CD4-positive, alpha-beta T cell (primary cell): ENCODE measurements around the gene CFAP61. TPM values are rescaled to one million over a fixed set of nuclear protein-coding genes. Genes with fewer than 3 reads are reported as not detected.
"Not testable (repeated sequence)": the region's sequence is repeated elsewhere in the genome, so short reads cannot be mapped to it uniquely, and the experiment has no call there.

Source experiments
- ATAC-seq: fragments of 200-7000 bp; cut with Tn5 transposase; one replicate; pipeline ENCODE4 v1.10.0; 2022; ENCODE audit warnings: mild to moderate bottlenecking; ENCODE audit not compliant: poor library complexity
- CTCF ChIA-PET: fragments of 350-600 bp; sonication (Branson Sonifier 250); formaldehyde crosslinking; loops from one replicate; lab custom pipeline; 2021; ENCODE audit warnings: antibody characterized with exemption, inconsistent platforms; lab: Charles Lee
- POLR2A ChIA-PET: fragments of 350-600 bp; sonication (Branson Sonifier 250); formaldehyde crosslinking; loops from one replicate; lab custom pipeline; 2021; ENCODE audit warnings: antibody characterized with exemption, inconsistent platforms; lab: Charles Lee
- DNase-seq, 14 experiments: peaks; one replicate each; pipeline ENCODE4 v3.0.0-alpha.2; 2013 to 2020; ENCODE audit warnings: mixed read lengths in 2 of 14
- H3K27ac ChIP-seq, 2 donors: one replicate each; pipeline versions ENCODE4 v1.5.1 to v1.7.0; 2013; ENCODE audit warnings: low read length in 2 of 2, low read depth in 1 of 2, mild to moderate bottlenecking in 1 of 2
- H3K27me3 ChIP-seq, 2 experiments: 1 replicate in 1 of 2; 2 replicates in 1 of 2; pipeline versions ENCODE4 v1.6.1 to v1.7.0; 2013; ENCODE audit warnings: low read length in 2 of 2, control low read depth in 1 of 2, mild to moderate bottlenecking in 1 of 2, moderate library complexity in 1 of 2; ENCODE audit not compliant: insufficient read depth in 2 of 2, control insufficient read depth in 1 of 2
- H3K36me3 ChIP-seq: one replicate; pipeline ENCODE4 v1.6.1; 2013; ENCODE audit warnings: low read length, control low read depth; ENCODE audit not compliant: insufficient read depth
- H3K4me1 ChIP-seq: one replicate; pipeline ENCODE4 v1.6.1; 2013; ENCODE audit warnings: low read length, control low read depth; ENCODE audit not compliant: insufficient read depth
- H3K4me3 ChIP-seq: one replicate; pipeline ENCODE4 v1.5.1; 2013; ENCODE audit warnings: mild to moderate bottlenecking, low read length, moderate library complexity
- H3K9me3 ChIP-seq, 2 experiments: 1 replicate in 1 of 2; 2 replicates in 1 of 2; pipeline versions ENCODE4 v1.6.1 to v1.7.0; 2013; ENCODE audit warnings: low read length in 2 of 2, mild to moderate bottlenecking in 2 of 2, control low read depth in 1 of 2, moderate library complexity in 1 of 2; ENCODE audit not compliant: control insufficient read depth in 1 of 2, insufficient read depth in 1 of 2
- H3K27ac Mint-ChIP-seq: one replicate; pipeline ENCODE4 v1.8.0; 2020; ENCODE audit warnings: mixed read lengths
- H3K27me3 Mint-ChIP-seq: one replicate; pipeline ENCODE4 v1.8.0; 2021; ENCODE audit warnings: mixed read lengths
- H3K36me3 Mint-ChIP-seq: one replicate; pipeline ENCODE4 v1.8.0; 2021; ENCODE audit warnings: low read depth, mixed read lengths
- H3K4me1 Mint-ChIP-seq: one replicate; pipeline ENCODE4 v1.8.0; 2021; ENCODE audit warnings: low read depth, mixed read lengths
- H3K4me3 Mint-ChIP-seq: one replicate; pipeline ENCODE4 v1.8.0; 2020; ENCODE audit warnings: mild to moderate bottlenecking, mixed read lengths
- H3K9me3 Mint-ChIP-seq: one replicate; pipeline ENCODE4 v1.8.0; 2020; ENCODE audit warnings: mixed read lengths
- CTCF ChIP-seq: fragments of 200-600 bp; IDR thresholded peaks from one replicate; pipeline ENCODE4 v1.8.0; 2022; ENCODE audit warnings: antibody characterized with exemption, mild to moderate bottlenecking
- intact Hi-C, 2 experiments: fragments of 100-400 bp; cut with DNase I in 1 of 2; cut with micrococcal nuclease in 1 of 2; formaldehyde crosslinking; loops; one replicate each; pipeline versions ENCODE4 v1.15.1 to v1.9.0; 2023 to 2025; cut with DNase I, micrococcal nuclease
- total RNA-seq, 174 experiments: library from RNA in 2 of 174; stranded (reverse) in 2 of 174; gene quantifications; one replicate each; pipeline ENCODE4 v1.2.3 and lab custom pipeline; 2021 to 2026

CFAP61 gene
- total RNA-seq, 2 experiments from 2014 or later: not detected

GRCh38 chr20:20343932-20344331, 291.6 kb downstream of the CFAP61 start:
- CTCF ChIA-PET: no interaction called here
- H3K36me3 ChIP-seq: no peaks in the 10 kb centered on the region
- no peak overlapping the region for H3K4me3 Mint-ChIP-seq
- no peak overlapping the region for H3K27ac ChIP-seq
- H3K36me3 Mint-ChIP-seq: no peaks in the 10 kb centered on the region
- no peak for ATAC-seq
- no peaks in the 10 kb centered on the region for H3K4me1 Mint-ChIP-seq
- TF ChIP-seq CTCF: no peak
- H3K27me3 Mint-ChIP-seq: peaks cover 23% of the 10 kb centered on the region
- H3K27ac Mint-ChIP-seq: no peak overlapping the region
- H3K9me3 ChIP-seq: peaks cover 0 to 4% of the 10 kb centered on the region in 2 experiments
- peaks cover 0 to 4% of the 10 kb centered on the region in 2 experiments for H3K27me3 ChIP-seq
- DNase-seq: no peak
- no peaks in the 10 kb centered on the region for H3K4me1 ChIP-seq
- intact Hi-C loops: no loop called here
- H3K9me3 Mint-ChIP-seq: no peaks in the 10 kb centered on the region
- no peak overlapping the region for H3K4me3 ChIP-seq
- POLR2A ChIA-PET: no interaction called here

- Mint-ChIP-seq H3K27me3 (peaks cover 27% of the 10 kb centered on the region), H3K4me3 (no peak overlapping the region), H3K9me3 (no peaks in the 10 kb centered on the region), H3K27ac (no peak overlapping the region), H3K36me3 (no peaks in the 10 kb centered on the region), H3K4me1 (no peaks in the 10 kb centered on the region)
- intact Hi-C loops: no loop called here
- Histone ChIP-seq H3K27me3 (peaks cover 0 to 4% of the 10 kb centered on the region in 2 experiments), H3K4me1 (no peaks in the 10 kb centered on the region), H3K36me3 (no peaks in the 10 kb centered on the region), H3K4me3 (no peak overlapping the region), H3K27ac (no peak overlapping the region), H3K9me3 (peaks cover 0 to 4% of the 10 kb centered on the region in 2 experiments)
- DNase-seq (no peak), ATAC-seq (no peak)
- no peak for TF ChIP-seq CTCF
- POLR2A ChIA-PET: no interaction called here
- CTCF ChIA-PET: no interaction called here
These were observed 292.1 kb downstream of the CFAP61 start for GRCh38 chr20:20344476-20344875.

- Mint-ChIP-seq H3K27me3 (peaks cover 55% of the 10 kb centered on the region), H3K27ac (no peak overlapping the region), H3K4me1 (no peaks in the 10 kb centered on the region), H3K36me3 (no peaks in the 10 kb centered on the region), H3K9me3 (peaks cover 4% of the 10 kb centered on the region), H3K4me3 (no peak overlapping the region)
- no peak for ATAC-seq
- intact Hi-C loops: no loop called here
- Histone ChIP-seq H3K27me3 (peaks cover 0 to 10% of the 10 kb centered on the region in 2 experiments), H3K9me3 (no peaks in the 10 kb centered on the region), H3K4me1 (no peaks in the 10 kb centered on the region), H3K4me3 (no peak overlapping the region), H3K36me3 (no peaks in the 10 kb centered on the region), H3K27ac (no peak overlapping the region)
- ChIA-PET CTCF (no interaction called here), POLR2A (no interaction called here)
- no peak for TF ChIP-seq CTCF
- DNase-seq: no peak
These were observed 301.2 kb downstream of the CFAP61 start for GRCh38 chr20:20353576-20353975.

GRCh38 chr20:20355503-20355902, 303.2 kb downstream of the CFAP61 start:
- H3K9me3 Mint-ChIP-seq, H3K4me3 ChIP-seq, H3K36me3 ChIP-seq, H3K27ac Mint-ChIP-seq, H3K4me1 ChIP-seq, POLR2A ChIA-PET, DNase-seq, CTCF ChIA-PET, ATAC-seq, H3K9me3 ChIP-seq, H3K27ac ChIP-seq, H3K36me3 Mint-ChIP-seq, H3K4me3 Mint-ChIP-seq, intact Hi-C loops: not testable (repeated sequence)
- Mint-ChIP-seq H3K27me3 (peaks cover 55% of the 10 kb centered on the region), H3K4me1 (peaks cover 11% of the 10 kb centered on the region)
- H3K27me3 ChIP-seq: peaks cover 0 to 11% of the 10 kb centered on the region in 2 experiments
